Aorta (tissue), 5 donors: ENCODE measurements around the gene OVOL3. TPM values are rescaled to one million over a fixed set of nuclear protein-coding genes. Genes with fewer than 3 reads are reported as not detected.

Experiments
- ATAC-seq: fragments of 200-7000 bp; cut with Tn5 transposase; one replicate; pipeline ENCODE4 v1.9.1; 2022; ENCODE audit warnings: moderate library complexity; ENCODE audit not compliant: low FRiP score
- DNase-seq, 2 donors: peaks; one replicate each; pipeline ENCODE4 v3.0.0-alpha.2; 2020
- H3K27ac ChIP-seq, 2 donors: one replicate each; pipeline ENCODE4 v1.5.1; 2013; ENCODE audit warnings: low read length in 2 of 2, mild to moderate bottlenecking in 2 of 2, moderate library complexity in 2 of 2, control low read depth in 1 of 2, inconsistent platforms in 1 of 2, low read depth in 1 of 2
- H3K27me3 ChIP-seq, 2 donors: one replicate each; pipeline ENCODE4 v1.6.1; 2013; ENCODE audit warnings: control low read depth in 1 of 2, low read length in 1 of 2, mild to moderate bottlenecking in 1 of 2, moderate library complexity in 1 of 2; ENCODE audit not compliant: insufficient read depth in 2 of 2, control insufficient read depth in 1 of 2
- H3K36me3 ChIP-seq, 2 donors: one replicate each; pipeline ENCODE4 v1.6.1; 2013; ENCODE audit warnings: control low read depth in 1 of 2, low read length in 1 of 2, mild to moderate bottlenecking in 1 of 2; ENCODE audit not compliant: insufficient read depth in 2 of 2, control insufficient read depth in 1 of 2
- H3K4me1 ChIP-seq, 2 donors: one replicate each; pipeline ENCODE4 v1.6.1; 2013; ENCODE audit warnings: low read length in 2 of 2, control low read depth in 1 of 2, mild to moderate bottlenecking in 1 of 2, moderate library complexity in 1 of 2; ENCODE audit not compliant: insufficient read depth in 2 of 2, control insufficient read depth in 1 of 2
- H3K4me3 ChIP-seq, 2 donors: one replicate each; pipeline ENCODE4 v1.5.1; 2013; ENCODE audit warnings: low read length in 2 of 2, control low read depth in 1 of 2, mild to moderate bottlenecking in 1 of 2
- H3K9me3 ChIP-seq: one replicate; pipeline ENCODE4 v1.6.1; 2013; ENCODE audit warnings: mild to moderate bottlenecking, low read length; ENCODE audit not compliant: control insufficient read depth
- WGBS, 2 donors: extraction: QIAGEN DNeasy Blood & Tissue Kit; methylation state at CpG; one replicate each; pipeline ENCODE4 v1.1.7; 2013; 5-methylcytosine and 5-hydroxymethylcytosine counted together
- intact Hi-C, 2 donors: fragments of 100-400 bp; cut with DNase I; formaldehyde crosslinking; loops; one replicate each; pipeline versions ENCODE4 v1.14.2 to v1.15.0; 2022
- polyA plus RNA-seq, 2 donors: library from polyadenylated mRNA; stranded (reverse); fragments of 200-250 nt; gene quantifications; one replicate each; pipeline ENCODE4 v1.2.3, GENCODE V29; 2013
- total RNA-seq, 2 donors: library from RNA; stranded (reverse); fragmentation: NEBNext Ultra II Directional; extraction: Animal tissue kit (Norgen Biotek cat#: 25700); gene quantifications; one replicate each; pipeline ENCODE4 v1.2.1, GENCODE V29; 2021
- donor health status: healthy with polysubstance abuse.
- donor health status: Bipolar disorder and iron deficiency.
- donor health status: DM: no; HTN: no; CAD: no.
- donor health status: DM: no; HTN: no; CAD: no.
- donor health status: DM: yes; HTN: yes; CAD: no.

Gene OVOL3
- total and polyA plus RNA-seq, 4 donors: not detected

DNA sequence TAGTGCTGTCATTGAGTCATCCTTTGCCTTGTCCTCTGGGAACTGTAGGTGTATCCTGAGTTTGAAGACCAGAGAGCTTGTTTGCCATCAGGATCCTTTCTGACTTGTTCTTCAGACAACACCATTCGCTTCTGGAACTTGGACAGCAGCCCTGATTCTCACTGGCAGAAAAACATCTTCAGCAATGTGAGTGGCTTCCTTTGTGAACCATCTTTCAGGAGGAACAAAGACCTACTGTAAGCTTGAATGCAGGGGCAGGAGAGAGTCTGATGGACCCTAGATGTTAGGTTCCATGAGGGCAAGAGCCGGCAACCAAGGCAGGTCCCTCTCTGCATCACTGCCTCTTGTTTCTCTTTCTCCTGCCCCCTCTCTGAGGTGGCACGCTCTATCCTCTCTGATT, 29.6 kb upstream of the OVOL3 start:
- Histone ChIP-seq H3K4me1 (no peaks in the 10 kb centered on the region), H3K4me3 (no peak overlapping the region), H3K9me3 (no peaks in the 10 kb centered on the region), H3K27me3 (no peaks in the 10 kb centered on the region), H3K27ac (no peak overlapping the region), H3K36me3 (no peaks in the 10 kb centered on the region)
- DNase-seq (no peak), ATAC-seq (no peak)
- 82 to 95% methylated on average over 3 of the region's 3 CpGs for WGBS, 2 donors
- intact Hi-C loops: no loop called here

DNA sequence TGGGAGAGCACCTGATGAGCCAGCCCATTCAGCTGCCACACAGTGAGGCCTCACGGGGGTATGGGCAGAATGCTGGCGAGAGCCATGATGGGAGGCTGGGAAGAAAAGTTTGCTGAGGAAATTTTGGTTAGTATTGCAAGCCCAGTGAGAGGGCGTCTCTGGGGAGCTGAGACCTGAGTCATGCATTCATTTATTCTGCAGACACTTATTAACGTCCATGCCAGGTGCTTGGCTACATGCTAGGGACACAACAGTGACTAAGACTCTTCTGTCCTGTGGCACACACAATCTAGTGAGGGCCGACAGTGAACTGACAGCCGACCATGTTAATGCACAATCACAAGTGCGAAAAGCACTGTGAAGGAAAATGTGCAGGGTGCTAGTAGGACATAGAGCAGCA, 29.0 kb upstream of the OVOL3 start:
- DNase-seq: no peak
- WGBS, 2 donors: 87 to 90% methylated on average over 7 of the region's 7 CpGs
- Histone ChIP-seq H3K4me1 (no peaks in the 10 kb centered on the region), H3K4me3 (no peak overlapping the region), H3K27ac (no peak overlapping the region), H3K9me3 (no peaks in the 10 kb centered on the region), H3K27me3 (no peaks in the 10 kb centered on the region), H3K36me3 (no peaks in the 10 kb centered on the region)
- no peak for ATAC-seq
- intact Hi-C loops: no loop called here

DNA sequence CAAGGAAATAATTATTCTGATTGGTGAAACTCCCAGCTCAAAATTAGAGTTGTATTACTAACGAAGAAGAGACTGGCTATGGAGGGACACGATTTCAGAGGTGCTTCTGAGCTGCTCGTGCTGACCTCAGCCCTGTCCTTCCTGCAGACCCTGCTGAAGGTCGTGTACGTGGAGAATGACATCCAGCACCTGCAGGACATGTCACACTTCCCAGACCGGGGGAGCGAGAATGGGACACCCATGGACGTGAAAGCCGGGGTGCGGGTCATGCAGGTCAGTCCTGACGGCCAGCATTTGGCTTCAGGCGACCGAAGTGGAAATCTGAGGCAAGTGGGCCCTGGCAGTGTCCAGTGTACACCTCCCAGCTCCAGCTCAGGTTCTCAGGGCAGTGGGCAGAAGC, 28.0 kb upstream of the OVOL3 start:
- ATAC-seq (no peak), DNase-seq (no peak)
- Histone ChIP-seq H3K4me1 (no peaks in the 10 kb centered on the region), H3K36me3 (no peaks in the 10 kb centered on the region), H3K4me3 (no peak overlapping the region), H3K9me3 (no peaks in the 10 kb centered on the region), H3K27ac (no peak overlapping the region), H3K27me3 (no peaks in the 10 kb centered on the region)
- intact Hi-C loops: no loop called here
- 93 to 96% methylated on average over 13 of the region's 13 CpGs for WGBS, 2 donors

- Histone ChIP-seq H3K4me1 (no peaks in the 10 kb centered on the region), H3K4me3 (no peak overlapping the region), H3K27me3 (no peaks in the 10 kb centered on the region), H3K36me3 (no peaks in the 10 kb centered on the region), H3K27ac (no peak overlapping the region), H3K9me3 (no peaks in the 10 kb centered on the region)
- intact Hi-C loops: no loop called here
- ATAC-seq: no peak
- no peak for DNase-seq
- 92 to 95% methylated on average over 12 of the region's 12 CpGs for WGBS, 2 donors
Measured at GRCh38 chr19:36084231-36085009, 26.5 kb upstream of the OVOL3 start.

DNA sequence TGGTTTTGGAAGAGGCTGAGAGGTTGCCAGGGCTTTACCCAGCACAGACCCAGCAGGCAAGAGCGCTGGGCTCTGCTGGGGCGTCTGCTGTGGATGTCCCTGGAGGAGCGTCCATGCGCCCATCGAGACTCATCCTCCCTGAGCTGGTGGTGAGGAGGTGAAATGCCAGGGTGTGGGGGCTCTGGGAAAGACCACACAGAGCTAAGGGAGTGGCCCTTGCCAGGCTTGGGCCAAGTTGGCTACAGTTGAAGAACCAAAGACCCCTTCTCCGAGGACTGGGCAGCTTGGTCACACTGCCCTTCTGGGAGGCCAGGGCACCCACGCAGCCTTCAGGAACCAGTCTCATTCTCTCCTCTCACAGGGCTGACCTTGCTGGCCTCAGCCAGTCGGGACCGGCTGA, 24.6 kb upstream of the OVOL3 start:
- H3K9me3 ChIP-seq: no peaks in the 10 kb centered on the region
- no peaks in the 10 kb centered on the region for H3K27me3 ChIP-seq
- no peak for DNase-seq
- peak; percentile 6 for ATAC-seq
- 97 to 100% methylated on average over 9 of the region's 9 CpGs for WGBS, 2 donors
- no peaks in the 10 kb centered on the region for H3K36me3 ChIP-seq
- no peak overlapping the region for H3K27ac ChIP-seq
- H3K4me3 ChIP-seq: no peak overlapping the region
- intact Hi-C loops: no loop called here
- H3K4me1 ChIP-seq: no peaks in the 10 kb centered on the region

DNA sequence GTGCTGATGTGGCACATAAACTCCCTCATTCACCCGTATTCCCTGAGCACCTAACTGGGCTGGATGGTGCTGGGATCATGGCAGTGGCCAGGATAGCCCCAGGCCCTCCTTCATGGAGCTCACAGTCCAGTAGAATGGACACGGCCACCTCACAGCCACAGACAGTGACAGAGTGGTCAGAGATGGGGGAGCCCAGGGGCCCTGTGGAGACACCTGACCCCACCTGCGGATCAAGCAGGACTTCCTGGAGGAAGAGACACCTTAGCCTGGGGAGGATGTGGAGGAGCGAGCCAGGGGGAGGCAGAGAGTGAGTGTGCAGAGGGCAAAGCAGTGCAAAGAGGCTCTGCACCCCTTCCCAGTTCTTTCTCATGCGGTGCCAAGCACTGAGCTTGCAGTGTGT, 21.1 kb upstream of the OVOL3 start:
- 93 to 96% methylated on average over 5 of the region's 5 CpGs for WGBS, 2 donors
- intact Hi-C loops: no loop called here
- no peaks in the 10 kb centered on the region for H3K4me1 ChIP-seq
- DNase-seq: no peak
- H3K27me3 ChIP-seq: no peaks in the 10 kb centered on the region
- H3K27ac ChIP-seq: no peak overlapping the region
- no peaks in the 10 kb centered on the region for H3K36me3 ChIP-seq
- ATAC-seq: no peak
- H3K4me3 ChIP-seq: no peak overlapping the region
- no peaks in the 10 kb centered on the region for H3K9me3 ChIP-seq

DNA sequence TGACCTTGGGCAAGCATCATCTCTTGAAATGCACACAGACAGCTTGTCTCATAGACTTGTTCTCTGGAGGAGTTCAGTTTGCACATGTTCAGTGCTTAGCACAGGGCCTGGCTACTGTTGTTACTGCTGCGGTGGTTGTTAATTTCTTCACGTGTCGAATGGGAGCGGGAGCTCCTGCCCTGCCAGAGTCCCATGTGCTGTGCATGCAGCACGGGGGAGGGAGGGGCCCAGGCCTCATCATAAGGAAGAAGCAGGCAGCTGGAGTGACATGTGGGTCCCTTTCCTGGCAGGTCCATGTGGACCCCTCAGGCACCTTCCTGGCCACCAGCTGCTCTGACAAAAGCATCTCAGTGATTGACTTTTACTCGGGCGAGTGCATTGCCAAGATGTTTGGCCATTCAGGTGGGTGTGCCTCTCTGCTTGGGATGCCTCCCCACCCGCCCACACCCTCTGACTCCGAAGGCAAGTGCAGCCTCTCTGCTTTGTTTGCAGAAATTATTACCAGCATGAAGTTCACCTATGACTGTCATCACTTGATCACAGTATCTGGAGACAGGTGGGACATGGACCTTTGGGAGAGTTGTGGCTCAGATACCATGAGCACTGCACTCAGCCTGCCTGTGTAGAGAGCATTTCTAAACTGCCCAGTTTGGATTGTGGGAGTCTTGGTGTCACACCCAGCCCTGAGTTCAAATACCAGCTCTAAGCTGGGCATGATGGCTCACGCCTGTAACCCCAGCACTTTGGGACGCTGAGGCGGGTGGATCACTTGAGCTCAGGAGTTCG, 19.8 kb upstream of the OVOL3 start:
- no peaks in the 10 kb centered on the region for H3K36me3 ChIP-seq
- ATAC-seq (no peak), DNase-seq (no peak)
- no peaks in the 10 kb centered on the region for H3K9me3 ChIP-seq
- no peaks in the 10 kb centered on the region for H3K4me1 ChIP-seq
- no peaks in the 10 kb centered on the region for H3K27me3 ChIP-seq
- H3K27ac ChIP-seq: no peak overlapping the region
- H3K4me3 ChIP-seq: no peak overlapping the region
- 76 to 95% methylated on average over 13 of the region's 13 CpGs for WGBS, 2 donors
- intact Hi-C loops: no loop called here

DNA sequence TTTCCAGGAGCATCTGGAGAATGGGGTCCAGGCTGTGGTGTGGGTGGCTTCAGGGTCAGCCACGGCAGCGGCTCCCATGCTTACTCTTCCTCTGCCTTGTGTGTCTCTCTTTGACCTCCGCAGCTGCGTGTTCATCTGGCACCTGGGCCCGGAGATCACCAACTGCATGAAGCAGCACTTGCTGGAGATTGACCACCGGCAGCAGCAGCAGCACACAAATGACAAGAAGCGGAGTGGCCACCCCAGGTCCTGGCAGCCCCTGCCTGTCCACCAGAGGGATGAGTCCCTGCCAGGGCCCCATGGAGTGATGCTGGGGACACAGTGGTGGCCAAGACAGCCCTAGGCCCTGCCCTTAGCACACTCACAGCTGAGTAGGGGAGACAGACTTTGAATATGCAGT, 18.4 kb upstream of the OVOL3 start:
- Histone ChIP-seq H3K27ac (no peak overlapping the region), H3K4me3 (no peak overlapping the region), H3K36me3 (no peaks in the 10 kb centered on the region), H3K9me3 (no peaks in the 10 kb centered on the region), H3K4me1 (no peaks in the 10 kb centered on the region), H3K27me3 (no peaks in the 10 kb centered on the region)
- no peak for ATAC-seq
- 97% methylated on average over 7 of the region's 7 CpGs for WGBS, 2 donors
- no peak for DNase-seq
- intact Hi-C loops: no loop called here

- no peak overlapping the region for H3K27ac ChIP-seq
- WGBS, 2 donors: 92 to 93% methylated on average over 5 of the region's 5 CpGs
- no peak for ATAC-seq
- no peaks in the 10 kb centered on the region for H3K36me3 ChIP-seq
- intact Hi-C loops: no loop called here
- no peaks in the 10 kb centered on the region for H3K27me3 ChIP-seq
- no peaks in the 10 kb centered on the region for H3K9me3 ChIP-seq
- no peak for DNase-seq
- H3K4me3 ChIP-seq: no peak overlapping the region
- no peaks in the 10 kb centered on the region for H3K4me1 ChIP-seq
Measured at GRCh38 chr19:36093146-36093662, 17.7 kb upstream of the OVOL3 start.
